GM19468 (cell line): ENCODE data around the gene UVRAG.

Source experiments
- ATAC-seq: cut with Tn5 transposase; IDR thresholded peaks from one replicate; pipeline ENCODE4 v1.9.1; 2021; ENCODE audit warnings: mild to moderate bottlenecking, moderate library complexity, moderate number of reproducible peaks; ENCODE audit not compliant: unreplicated experiment; ENCODE audit errors: extremely low read depth

The UVRAG gene

DNA sequence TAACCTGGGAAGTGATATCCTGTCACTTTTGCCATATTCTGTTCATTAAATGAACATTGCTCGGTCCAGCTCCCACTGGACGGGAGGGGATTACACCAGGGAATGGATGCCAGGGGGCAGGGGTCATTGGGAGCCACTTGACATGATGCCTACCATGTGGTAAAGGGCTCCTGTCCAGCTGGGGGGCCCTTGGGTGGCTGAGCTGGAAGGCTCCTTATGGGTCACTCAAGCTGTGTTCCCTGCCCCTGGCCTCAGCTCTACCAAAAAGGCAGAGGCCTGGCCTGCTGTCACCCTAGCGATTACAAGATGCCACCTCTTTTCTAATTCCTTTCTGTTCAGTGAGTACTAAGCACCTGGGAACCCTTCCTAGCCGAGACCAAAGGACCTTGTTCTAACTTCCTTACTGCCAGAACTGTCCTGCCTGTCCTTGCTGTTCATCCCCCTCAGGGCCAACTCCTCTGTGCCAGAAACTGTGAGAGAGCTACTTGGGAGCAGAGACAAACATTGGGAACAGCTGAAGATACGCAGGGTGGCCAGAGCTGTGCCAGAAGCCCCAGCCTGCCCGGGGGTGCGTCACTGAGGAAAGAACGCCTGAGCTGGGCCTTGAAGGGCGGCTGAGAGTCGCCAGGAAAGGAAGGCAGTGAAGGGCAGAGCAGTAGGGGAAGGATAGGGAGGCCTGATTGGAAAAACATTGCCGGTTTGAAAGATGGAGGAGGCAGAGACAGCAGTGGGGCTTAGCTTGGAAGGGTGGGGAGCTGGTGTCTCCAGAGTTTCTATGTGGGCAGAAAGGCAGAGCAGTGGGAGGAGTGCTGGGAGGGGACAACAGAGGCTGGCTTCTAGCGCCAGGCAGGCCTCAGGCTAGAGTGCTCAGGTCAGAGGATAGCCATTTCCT, 12.7 kb upstream of the UVRAG start:
- ATAC-seq: no peak

DNA sequence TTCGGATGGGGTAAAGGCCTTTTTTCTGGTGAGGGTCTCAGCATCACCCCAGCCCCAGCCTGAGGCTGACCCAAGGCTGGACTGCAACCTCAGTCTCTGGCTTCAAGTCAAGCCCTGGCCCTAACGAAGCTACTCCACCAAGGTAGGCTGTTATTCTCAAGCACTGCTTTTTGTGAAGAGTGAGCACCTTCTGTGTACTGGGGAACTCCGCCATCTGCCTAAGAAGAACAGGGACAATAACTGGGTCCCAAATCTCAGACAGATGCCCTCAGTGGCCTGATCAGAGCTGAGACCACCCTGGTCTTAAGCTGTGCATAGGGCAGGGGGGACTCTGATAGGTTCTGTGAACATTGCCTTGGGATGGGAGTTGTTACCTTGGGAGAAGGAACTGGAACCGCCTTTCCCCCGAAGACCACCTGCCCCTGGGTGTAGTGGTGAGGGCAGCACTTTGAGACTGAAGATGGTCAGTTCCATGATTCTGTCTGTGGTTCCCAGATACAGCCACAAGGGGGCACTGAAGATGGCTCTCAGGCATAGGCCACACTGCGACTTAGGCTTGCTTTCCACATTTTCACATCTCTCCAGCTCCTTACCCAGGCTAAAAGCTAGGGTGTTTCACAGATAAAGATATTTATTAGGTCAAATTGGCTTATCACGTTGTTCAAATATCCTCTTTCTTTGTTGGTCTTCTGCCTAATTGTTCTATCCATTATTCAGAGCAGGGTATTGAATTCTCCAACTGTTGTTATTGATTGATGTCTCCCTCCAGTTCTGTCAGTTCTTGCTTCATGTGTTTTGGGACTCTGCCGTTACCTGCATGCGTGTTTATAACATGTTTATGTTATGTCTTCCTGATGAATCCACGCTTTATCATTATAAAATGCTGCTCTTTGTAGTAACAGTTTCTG, 11.8 kb upstream of the UVRAG start:
- no peak for ATAC-seq

GRCh38 chr11:75809111-75809510, 5.9 kb upstream of the UVRAG start:
- no peak for ATAC-seq

DNA sequence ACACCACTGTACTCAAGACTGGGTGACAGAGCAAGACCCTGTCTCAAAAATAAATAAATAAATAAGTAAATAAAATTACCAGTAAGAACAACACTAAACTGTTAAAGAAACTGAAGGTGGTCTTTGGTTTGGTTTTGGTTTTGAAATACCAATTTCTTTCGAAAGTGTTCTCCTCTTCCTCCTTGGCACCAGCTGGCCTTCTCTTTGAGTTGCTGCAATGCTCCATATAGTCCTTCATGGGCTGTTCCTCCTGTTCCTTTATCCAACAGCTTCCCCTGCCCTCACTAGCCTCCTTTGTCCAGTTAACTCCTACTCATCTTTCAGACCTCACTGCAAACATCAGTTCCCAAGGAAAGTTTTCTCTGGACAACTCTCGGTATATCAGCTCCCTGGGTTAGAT, 5.0 kb upstream of the UVRAG start:
- no peak for ATAC-seq

DNA sequence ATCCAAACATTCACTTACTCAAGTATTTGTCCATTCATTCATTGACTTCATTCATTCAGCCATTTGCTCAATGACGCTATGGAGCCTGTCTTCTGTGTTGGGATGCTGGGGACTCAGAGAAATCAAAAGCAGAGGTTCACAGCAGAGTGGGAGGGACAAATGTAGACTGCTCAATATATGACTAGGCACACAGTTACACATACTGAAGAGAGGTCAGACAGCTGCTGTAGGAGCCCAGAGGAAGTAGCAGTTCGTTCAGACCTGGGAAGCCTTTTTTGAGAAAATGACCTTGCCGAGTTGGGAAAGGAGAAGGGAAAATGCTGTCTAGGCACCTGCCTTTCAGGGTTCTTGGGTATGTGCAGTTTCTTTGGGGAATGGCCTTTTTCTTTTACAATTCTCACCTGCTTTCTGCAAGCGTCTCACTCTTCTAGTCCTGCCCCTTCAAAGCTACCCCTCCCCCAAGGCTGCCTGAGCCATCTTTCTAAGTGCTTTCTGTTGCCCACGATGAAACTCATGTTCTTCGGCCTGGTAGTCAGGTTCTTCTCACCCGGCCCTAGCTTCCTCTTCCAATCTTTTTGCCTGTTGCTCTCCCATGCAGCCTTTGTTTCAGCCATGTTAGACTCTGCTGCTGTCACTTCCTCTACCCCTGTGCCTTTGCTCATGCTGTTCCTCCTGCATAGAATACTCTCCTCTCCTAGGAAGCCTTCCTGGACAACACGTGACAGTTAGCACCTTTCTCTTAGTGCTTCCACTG, 4.2 kb upstream of the UVRAG start:
- no peak for ATAC-seq

DNA sequence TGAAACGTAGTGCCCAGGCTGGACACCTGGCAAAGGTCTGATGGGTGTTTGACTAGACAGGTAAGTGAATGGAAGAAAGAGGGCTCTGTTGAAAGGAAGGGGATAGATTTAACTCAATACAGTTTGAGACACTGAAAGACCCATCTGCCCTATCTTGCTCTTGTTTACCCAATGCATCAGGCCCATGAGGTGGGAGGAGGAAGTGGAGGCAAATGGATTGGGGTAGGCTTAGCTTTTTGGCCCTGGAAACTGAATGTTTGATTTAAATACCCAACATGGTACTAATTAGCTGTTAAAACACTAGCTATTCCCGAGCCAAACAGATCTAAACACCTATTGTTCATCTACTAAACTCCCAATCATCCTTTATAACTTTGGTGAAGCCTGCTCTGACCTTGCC, 3.5 kb upstream of the UVRAG start:
- ATAC-seq: no peak

DNA sequence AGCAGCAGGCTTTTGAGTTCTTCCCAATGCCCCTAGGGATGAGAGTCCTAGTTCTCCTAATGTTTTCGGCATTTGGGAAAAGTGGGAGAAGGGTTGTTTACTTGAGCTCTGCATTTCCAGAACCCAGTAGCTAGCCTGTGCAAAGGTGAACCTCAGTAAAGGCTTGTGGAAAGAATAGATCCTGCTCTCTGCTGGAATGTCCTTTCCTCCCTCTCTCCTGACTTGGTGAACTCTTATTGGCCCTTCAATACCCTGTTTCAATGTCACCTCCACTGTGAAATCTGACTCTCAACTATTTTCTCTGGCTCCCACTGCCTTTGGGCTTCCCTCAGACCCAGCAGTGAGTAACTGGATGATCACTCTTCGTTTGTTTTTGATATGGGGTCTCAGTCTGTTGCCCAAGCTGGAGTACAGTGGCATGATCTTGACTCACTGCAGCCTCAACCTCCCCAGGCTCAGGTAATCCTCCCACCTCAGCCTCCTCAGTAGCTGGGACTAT, 2.4 kb upstream of the UVRAG start:
- ATAC-seq: no peak

DNA sequence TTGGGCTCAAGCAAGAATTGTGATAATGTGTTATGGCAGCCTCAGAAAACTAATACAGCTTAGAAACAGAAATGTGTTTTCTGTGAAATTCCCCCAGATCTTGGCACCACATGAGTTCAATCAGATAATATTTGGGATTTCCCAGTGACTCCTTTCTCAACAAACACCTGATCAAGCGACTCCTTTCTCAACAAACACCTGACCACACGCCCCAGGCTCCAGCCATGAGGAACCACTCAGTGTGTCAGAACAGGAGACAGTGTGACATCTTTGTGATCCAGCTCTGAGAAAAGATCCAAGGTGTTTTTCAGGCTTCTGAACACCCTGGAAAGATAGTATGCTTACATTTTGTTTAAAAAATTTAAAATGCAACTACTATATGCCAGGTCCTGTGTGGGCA, 1.9 kb upstream of the UVRAG start:
- no peak for ATAC-seq

DNA sequence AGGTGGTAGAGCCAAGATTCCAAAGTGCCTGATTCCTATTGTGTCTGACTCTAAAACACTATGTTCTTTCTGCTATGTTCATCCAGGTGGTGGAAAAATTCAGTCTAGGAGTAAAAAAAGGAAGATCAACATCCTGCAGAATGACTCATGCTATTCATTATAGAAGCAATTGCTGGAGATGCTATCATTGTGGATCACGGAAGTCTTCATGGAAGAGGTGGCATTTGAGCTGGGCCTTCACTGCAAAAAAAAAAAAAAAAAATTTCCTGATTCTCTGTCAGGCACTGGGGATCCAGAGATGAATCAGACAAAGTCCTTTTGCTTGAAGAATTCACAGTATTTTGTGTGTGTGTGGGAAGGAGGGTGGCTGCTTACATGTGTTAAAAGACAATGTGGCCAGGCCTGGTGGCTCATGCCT, 1.4 kb upstream of the UVRAG start:
- no peak for ATAC-seq

GRCh38 chr11:75814363-75814676, 690 bp upstream of the UVRAG start:
- ATAC-seq: peak; percentile 5

- ATAC-seq: no peak
These were observed 547 bp downstream of the UVRAG start for GRCh38 chr11:75815345-75816168.

GRCh38 chr11:75816561-75817239, 1.7 kb downstream of the UVRAG start:
- ATAC-seq: no peak

- no peak for ATAC-seq
These were observed 5.6 kb downstream of the UVRAG start for GRCh38 chr11:75820645-75821044.

- ATAC-seq: no peak
These were observed 6.2 kb downstream of the UVRAG start for GRCh38 chr11:75821202-75821601.

DNA sequence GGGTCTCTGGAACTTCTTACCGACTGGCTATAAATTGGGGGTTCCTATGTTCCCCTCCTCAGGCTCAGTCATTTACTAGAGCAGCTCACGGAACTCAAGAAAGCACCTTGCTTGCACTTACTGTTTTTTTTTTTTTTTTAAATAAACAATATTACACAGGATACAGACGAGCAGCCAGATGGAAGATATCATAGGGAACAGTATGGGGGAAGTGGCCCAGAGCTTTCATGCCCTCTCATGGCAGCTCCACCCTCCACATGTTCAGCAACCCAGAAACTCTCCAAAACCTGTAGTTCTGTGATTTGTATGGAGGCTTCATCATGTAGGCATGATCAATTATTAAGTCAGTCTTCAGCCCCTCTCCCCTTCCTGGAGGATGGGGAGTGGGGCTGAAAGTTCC, 7.5 kb downstream of the UVRAG start:
- no peak for ATAC-seq

GRCh38 chr11:75823415-75823814, 8.4 kb downstream of the UVRAG start:
- ATAC-seq: no peak

- no peak for ATAC-seq
These were observed 8.9 kb downstream of the UVRAG start for GRCh38 chr11:75823946-75824345.

- no peak for ATAC-seq
These were observed 11.6 kb downstream of the UVRAG start for GRCh38 chr11:75826461-75827230.
